OCI-LY1 (cell line): ENCODE measurements around the gene UGT1A10.
"Not testable (repeated sequence)": the region's sequence is repeated elsewhere in the genome, so short reads cannot be mapped to it uniquely, and the experiment has no call there.

ENCODE experiments used
- H2AFZ ChIP-seq: fragments of 200-600 bp; sonication (generic), shearing (Covaris generic); 2 replicates; pipeline ENCODE4 v1.6.0; 2014; ENCODE audit warnings: antibody characterized with exemption, mild to moderate bottlenecking, low read length
- H3F3A ChIP-seq: fragments of 200-600 bp; sonication (generic), shearing (Covaris generic); 2 replicates; pipeline ENCODE4 v1.6.0; 2014; ENCODE audit warnings: mild to moderate bottlenecking, antibody characterized with exemption, low read length, moderate library complexity; ENCODE audit not compliant: insufficient read depth
- H3K27ac ChIP-seq: fragments of 200-600 bp; sonication (generic); 2 replicates; pipeline ENCODE4 v1.5.1; 2014; ENCODE audit warnings: low read length, mixed run types, mild to moderate bottlenecking, low read depth; ENCODE audit not compliant: poor library complexity, severe bottlenecking
- H3K27me3 ChIP-seq: fragments of 200-600 bp; sonication (generic); 2 replicates; pipeline ENCODE4 v1.6.0; 2014; ENCODE audit warnings: antibody characterized with exemption, mild to moderate bottlenecking, low read length, moderate library complexity; ENCODE audit not compliant: insufficient read depth
- H3K36me3 ChIP-seq: fragments of 200-600 bp; sonication (generic); 2 replicates; pipeline ENCODE4 v1.6.1; 2014; ENCODE audit warnings: mild to moderate bottlenecking, antibody characterized with exemption, low read length, moderate library complexity, mixed read lengths; ENCODE audit not compliant: insufficient read depth
- H3K4me1 ChIP-seq: fragments of 200-600 bp; sonication (generic); 2 replicates; pipeline ENCODE4 v1.5.1; 2014; ENCODE audit warnings: mild to moderate bottlenecking, low read length, moderate library complexity; ENCODE audit not compliant: insufficient read depth, severe bottlenecking
- H3K4me2 ChIP-seq: fragments of 200-600 bp; sonication (generic), shearing (Covaris generic); 2 replicates; pipeline ENCODE4 v1.6.1; 2014; ENCODE audit warnings: low read length
- H3K4me3 ChIP-seq: fragments of 200-600 bp; sonication (generic); 2 replicates; pipeline ENCODE4 v1.5.1; 2014; ENCODE audit warnings: low read length, low read depth, mild to moderate bottlenecking, mixed read lengths; ENCODE audit not compliant: poor library complexity, severe bottlenecking
- H3K79me2 ChIP-seq: fragments of 200-600 bp; shearing (Covaris generic); 2 replicates; pipeline ENCODE4 v1.6.1; 2016; ENCODE audit warnings: mixed run types, low read length, mixed read lengths; ENCODE audit not compliant: insufficient read depth
- H3K9ac ChIP-seq: fragments of 200-600 bp; sonication (generic), shearing (Covaris generic); 2 replicates; pipeline ENCODE4 v1.6.1; 2014; ENCODE audit warnings: mild to moderate bottlenecking, low read length, mixed read lengths
- H3K9me2 ChIP-seq: fragments of 200-600 bp; sonication (generic), shearing (Covaris generic); 2 replicates; pipeline ENCODE4 v1.6.1; 2014; ENCODE audit warnings: low read depth, mild to moderate bottlenecking, low read length, mixed read lengths
- H3K9me3 ChIP-seq: fragments of 200-600 bp; shearing (Covaris generic); 2 replicates; pipeline ENCODE4 v1.6.1; 2014; ENCODE audit warnings: low read length, mixed read lengths
- H4K20me1 ChIP-seq: fragments of 200-600 bp; sonication (generic), shearing (Covaris generic); 2 replicates; pipeline ENCODE4 v1.6.0; 2016; ENCODE audit warnings: mild to moderate bottlenecking, low read length; ENCODE audit not compliant: insufficient read depth
- CTCF ChIP-seq: fragments of 200-600 bp; sonication (generic), shearing (Covaris generic); IDR thresholded peaks from 2 replicates; pipeline ENCODE4 v1.5.1; 2017; ENCODE audit warnings: mild to moderate bottlenecking, antibody characterized with exemption, low read length, moderate library complexity, mixed read lengths
- EZH2 ChIP-seq: fragments of 200-600 bp; sonication (generic), shearing (Covaris generic); IDR thresholded peaks from 2 replicates; pipeline ENCODE4 v1.8.0; 2017; ENCODE audit warnings: borderline replicate concordance, mixed run types, mild to moderate bottlenecking, antibody characterized with exemption, low read length, moderate library complexity, mixed read lengths

Gene UGT1A10

DNA sequence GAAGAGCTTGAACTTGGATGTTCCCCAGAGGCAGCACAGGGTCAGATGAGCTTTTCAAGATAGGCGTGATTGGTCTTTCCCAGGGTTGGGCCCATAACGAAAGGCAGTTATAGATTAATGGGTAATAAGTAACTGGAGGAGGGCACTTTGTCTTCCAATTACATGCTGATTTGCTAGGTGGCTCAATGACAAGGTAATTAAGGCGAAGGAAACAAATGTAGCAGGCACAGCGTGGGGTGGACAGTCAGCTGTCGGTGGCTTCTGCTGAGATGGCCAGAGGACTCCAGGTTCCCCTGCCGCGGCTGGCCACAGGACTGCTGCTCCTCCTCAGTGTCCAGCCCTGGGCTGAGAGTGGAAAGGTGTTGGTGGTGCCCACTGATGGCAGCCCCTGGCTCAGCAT lies 82.3 kb downstream of the UGT1A10 start, which contains the start of gene UGT1A4:
Gene UGT1A4, plus strand, starts transcription at position 185 of the 400 bp plus-strand sequence. Its CDS starts 85 bp downstream, at position 270.
- H3K9me2 ChIP-seq, result no peaks in the 10 kb centered on the region
- H3K27ac ChIP-seq, result no peak within 1 kb of the TSS
- H4K20me1 ChIP-seq, result no peaks in the 10 kb centered on the region
- no peak within 1 kb of the TSS for H3K9ac ChIP-seq
- no peak within 1 kb of the TSS for H2AFZ ChIP-seq
- H3K79me2 ChIP-seq, result no peaks in the 10 kb centered on the region
- H3K4me1 ChIP-seq, result no peaks in the 10 kb centered on the region
- no peak within 1 kb of the TSS for H3K4me3 ChIP-seq
- H3K36me3 ChIP-seq, result no peaks in the 10 kb centered on the region
- H3K9me3 ChIP-seq, result no peaks in the 10 kb centered on the region
- H3F3A ChIP-seq, result no peaks in the 10 kb centered on the region
- no peak within 1 kb of the TSS for H3K4me2 ChIP-seq
- TF ChIP-seq EZH2, result no peak
- H3K27me3 ChIP-seq, result no peaks in the 10 kb centered on the region; the same call in 1 of the 2 replicates

GRCh38 chr2:233728723-233729301 lies 92.6 kb downstream of the UGT1A10 start, which contains the start of gene UGT1A3:
Gene UGT1A3, plus strand, starts transcription at chr2:233729042. Its CDS starts 85 bp downstream, at chr2:233729127.
- H3K4me3 ChIP-seq, result no peak within 1 kb of the TSS
- H3K9me2 ChIP-seq, result no peaks in the 10 kb centered on the region
- TF ChIP-seq EZH2 (no peak), CTCF (no peak)
- no peaks in the 10 kb centered on the region for H3K9me3 ChIP-seq
- no peaks in the 10 kb centered on the region for H3K4me1 ChIP-seq
- H3K4me2 ChIP-seq, result no peak within 1 kb of the TSS
- H2AFZ ChIP-seq, result no peak within 1 kb of the TSS
- H3K36me3 ChIP-seq, result no peaks in the 10 kb centered on the region
- no peak within 1 kb of the TSS for H3K27ac ChIP-seq
- no peaks in the 10 kb centered on the region for H3F3A ChIP-seq
- H3K27me3 ChIP-seq, result no peaks in the 10 kb centered on the region
- H3K9ac ChIP-seq, result no peak within 1 kb of the TSS
- H4K20me1 ChIP-seq, result no peaks in the 10 kb centered on the region
- no peaks in the 10 kb centered on the region for H3K79me2 ChIP-seq

GRCh38 chr2:233736868-233737653 lies 100.8 kb downstream of the UGT1A10 start:
- H3K9me3 ChIP-seq, H3K27ac ChIP-seq, H3K27me3 ChIP-seq, H3K9ac ChIP-seq, H3K4me2 ChIP-seq, H3K79me2 ChIP-seq, H3K4me1 ChIP-seq, H3K36me3 ChIP-seq, H3F3A ChIP-seq, H3K9me2 ChIP-seq, H4K20me1 ChIP-seq, H3K4me3 ChIP-seq, H2AFZ ChIP-seq: not testable (repeated sequence)

GRCh38 chr2:233740870-233741269 lies 104.6 kb downstream of the UGT1A10 start:
- Histone ChIP-seq H3K4me2 (no peak overlapping the region), H3K9me2 (no peaks in the 10 kb centered on the region), H3K79me2 (no peaks in the 10 kb centered on the region), H3K4me3 (no peak overlapping the region), H3K36me3 (no peaks in the 10 kb centered on the region), H3K9ac (no peak overlapping the region), H3K9me3 (no peaks in the 10 kb centered on the region), H4K20me1 (no peaks in the 10 kb centered on the region), H2AFZ (no peak overlapping the region), H3F3A (no peaks in the 10 kb centered on the region), H3K27ac (no peak overlapping the region), H3K4me1 (no peaks in the 10 kb centered on the region), H3K27me3 (no peaks in the 10 kb centered on the region; the same call in 1 of the 2 replicates)
- TF ChIP-seq EZH2, result no peak
- no peak for TF ChIP-seq CTCF
